Fibroblast of pulmonary artery (primary cell): ENCODE data around the gene HERC6.
A peak's percentile ranks its signal among the peaks of the same experiment; 100 is the strongest.

Source experiments
- DNase-seq: peaks from one replicate; pipeline ENCODE4 v3.0.0-alpha.2; 2010; ENCODE audit warnings: low read depth
- H3K4me3 ChIP-seq: replicated peaks from 2 replicates; pipeline ENCODE4 v1.5.1; 2011; ENCODE audit warnings: low read depth, mild to moderate bottlenecking, control low read depth, low read length, moderate library complexity
- CTCF ChIP-seq: IDR thresholded peaks from 2 replicates; pipeline ENCODE4 v1.5.1; 2011; ENCODE audit warnings: mild to moderate bottlenecking, control low read depth, low read length, inconsistent platforms; ENCODE audit errors: missing control alignments

HERC6 gene

GRCh38 chr4:88439161-88439760 lies 60.6 kb downstream of the HERC6 start:
- TF ChIP-seq CTCF = no peak
- DNase-seq = no peak
- H3K4me3 ChIP-seq = no peak overlapping the region

DNA sequence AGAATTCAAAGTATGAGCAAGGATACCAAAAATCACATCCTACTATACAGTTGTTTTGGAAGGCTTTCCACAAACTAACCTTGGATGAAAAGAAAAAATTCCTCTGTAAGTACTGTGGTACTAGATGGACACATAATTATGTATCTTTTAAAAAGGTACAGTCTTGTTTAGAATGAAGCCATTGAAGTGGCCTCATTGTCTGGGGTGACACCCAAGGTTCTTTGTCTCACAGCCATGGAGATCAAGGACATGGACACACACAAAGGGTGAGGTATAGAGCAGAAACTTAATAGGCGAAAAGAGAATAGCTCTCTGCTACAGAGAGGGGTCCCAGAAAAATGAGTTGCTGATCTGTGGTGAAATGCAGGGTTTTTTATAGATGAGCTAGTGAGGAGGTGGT lies 61.5 kb downstream of the HERC6 start:
- TF ChIP-seq CTCF = no peak
- no peak for DNase-seq
- H3K4me3 ChIP-seq = no peak overlapping the region

- no peak for DNase-seq
- no peak for TF ChIP-seq CTCF
- H3K4me3 ChIP-seq = no peak overlapping the region
Measured at GRCh38 chr4:88441696-88442095, 63.0 kb downstream of the HERC6 start.

DNA sequence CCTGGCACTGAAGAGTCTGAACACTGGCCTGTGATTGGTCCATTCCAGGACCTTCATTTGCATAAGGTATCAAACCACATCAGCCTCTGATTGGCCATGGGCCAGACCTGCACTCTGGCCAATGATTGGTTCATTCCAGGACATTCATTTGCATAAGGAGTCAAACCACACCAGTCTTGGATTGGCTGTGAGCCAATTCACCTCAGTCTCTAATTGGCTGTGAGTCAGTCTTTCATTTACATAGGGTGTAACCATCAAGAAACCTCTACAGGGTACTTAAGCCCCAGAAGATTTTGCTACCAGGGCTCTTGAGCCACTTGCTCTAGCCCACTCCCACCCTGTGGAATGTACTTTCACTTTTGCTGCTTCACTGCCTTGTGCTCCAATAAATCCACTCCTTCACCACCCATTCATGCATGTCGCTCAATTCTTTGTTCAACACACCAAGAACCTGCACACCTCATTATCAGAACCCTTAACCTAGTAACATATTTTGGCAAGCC lies 64.1 kb downstream of the HERC6 start:
- no peak for TF ChIP-seq CTCF
- H3K4me3 ChIP-seq = no peak overlapping the region
- DNase-seq = no peak

DNA sequence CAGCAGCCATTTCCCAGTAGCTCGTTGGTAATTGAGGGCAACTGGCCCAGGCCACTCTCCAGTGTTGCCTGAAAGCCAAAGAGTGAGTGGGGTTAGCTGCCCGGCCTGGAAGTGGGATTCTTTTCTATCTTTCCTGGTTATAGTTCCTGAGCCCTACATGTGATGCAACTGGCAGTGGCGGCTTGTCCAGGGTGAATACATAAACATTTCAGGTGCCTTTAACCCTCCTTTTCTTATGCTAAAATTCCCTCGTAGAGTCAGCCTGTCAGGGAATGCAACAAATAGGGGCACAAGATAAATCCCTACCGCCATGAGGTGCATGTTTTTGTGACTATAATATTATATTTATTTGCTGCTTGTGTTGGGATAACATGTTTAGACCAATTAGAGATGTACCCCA lies 64.8 kb downstream of the HERC6 start:
- TF ChIP-seq CTCF = no peak

GRCh38 chr4:88445252-88445651 lies 66.6 kb downstream of the HERC6 start:
- DNase-seq = no peak
- no peak for TF ChIP-seq CTCF
- no peak overlapping the region for H3K4me3 ChIP-seq

More for the DNA sequence above, 64.8 kb downstream of the HERC6 start:
- H3K4me3 ChIP-seq = no peak overlapping the region
- DNase-seq = no peak

DNA sequence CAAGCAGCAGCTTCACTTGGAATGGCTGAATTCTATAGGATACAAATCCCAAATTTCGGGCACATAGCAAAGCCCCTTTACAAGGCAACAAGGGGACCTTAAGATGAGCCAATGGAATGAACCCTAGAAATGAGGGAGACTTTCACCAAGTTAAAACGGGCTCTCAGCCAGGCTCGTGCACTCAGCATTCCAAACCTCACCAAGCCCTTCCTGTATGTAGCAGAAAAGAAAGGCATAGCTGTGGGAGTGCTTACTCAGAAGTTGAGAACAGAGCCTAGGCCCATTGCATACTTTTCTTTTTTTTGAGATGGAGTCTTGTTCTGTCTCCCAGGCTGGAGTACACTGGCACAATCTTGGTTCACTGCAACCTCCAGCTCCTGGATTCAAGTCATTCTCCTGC lies 67.5 kb downstream of the HERC6 start:
- peak; percentile 26 for DNase-seq
- H3K4me3 ChIP-seq = no peak overlapping the region
- no peak for TF ChIP-seq CTCF
